ENCODE results near the gene RFX3.

RFX3 gene

DNA sequence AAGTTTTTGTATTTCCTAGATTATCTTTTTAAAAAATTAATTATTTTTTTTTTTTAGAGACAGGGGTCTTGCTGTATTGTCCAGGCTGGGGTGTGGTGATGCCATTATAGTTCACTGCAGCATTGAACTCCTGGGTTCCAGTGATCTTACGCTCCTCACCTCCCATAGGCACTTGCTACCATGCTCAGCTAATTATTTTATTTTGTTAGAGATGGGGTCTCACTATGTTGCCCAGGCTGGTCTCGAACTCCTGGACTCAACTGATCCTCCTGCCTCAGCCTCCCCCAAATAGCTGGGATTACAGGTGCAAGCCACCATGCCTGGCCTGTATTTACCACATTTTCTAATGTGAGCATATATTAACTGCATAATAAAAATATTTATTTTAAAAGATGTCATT, 274.5 kb downstream of the RFX3 start:
- Histone ChIP-seq H3K36me3 (ENCODE audit: control insufficient read depth in 2 of 2, insufficient read depth in 1 of 2, low read length in 2 of 2) (peaks cover 0 to 3% of the 10 kb centered on the region in 2 experiments; a peak in 1 of 3 replicates), H3K4me1 (ENCODE audit: control insufficient read depth, insufficient read depth, low read length) (no peaks in the 10 kb centered on the region), H3K4me3 (ENCODE audit: low read depth, low read length) (no peak overlapping the region), H3K27ac (ENCODE audit: extremely low read depth, low read depth, low read length) (no peak overlapping the region), H3K9me3 (ENCODE audit: control insufficient read depth, insufficient read depth, low read depth, low read length) (no peaks in the 10 kb centered on the region)
- no peak for TF ChIP-seq ZNF24 (tag by site-specific recombination; IDR thresholded peaks at IDR 0.05)
- peak; percentile 59; the same call in 1 of the 2 replicates for TF ChIP-seq ZNF121 (tag by site-specific recombination; IDR thresholded peaks at IDR 0.05)
- POLR2A ChIA-PET = no interaction called here
- CTCF ChIA-PET = interaction anchor here (0.7 to 2.1 kb wide), 2 partner anchors 10 kb away, joined by 3 to 8 read pairs; no protein-coding TSS in a partner anchor

DNA sequence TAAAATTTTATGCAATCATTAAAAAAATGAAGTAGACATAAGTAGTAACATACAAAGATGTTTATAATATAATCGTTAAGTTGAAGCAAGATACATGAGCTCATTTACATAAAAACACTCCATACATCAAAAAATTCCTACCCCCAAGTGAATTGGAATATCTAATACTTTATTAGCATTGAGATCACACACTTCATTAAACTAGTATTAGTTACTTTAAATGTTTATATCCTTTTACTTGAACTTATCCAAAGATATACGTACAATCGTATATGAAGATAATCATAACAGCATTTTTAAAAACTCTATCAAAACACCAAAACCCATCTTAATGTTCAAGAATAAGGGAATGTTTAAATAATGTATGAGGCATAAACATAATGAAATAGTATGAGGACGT, 275.1 kb downstream of the RFX3 start:
- TF ChIP-seq ZNF175 (tag by site-specific recombination; IDR thresholded peaks at IDR 0.05) (no peak), ZNF596 (tag by site-specific recombination; IDR thresholded peaks at IDR 0.05) (no peak), ZNF610 (tag by site-specific recombination; IDR thresholded peaks at IDR 0.05; ENCODE audit: borderline replicate concordance) (no peak), ZNF626 (tag by site-specific recombination; IDR thresholded peaks at IDR 0.05) (no peak), ZNF350 (tag by site-specific recombination; IDR thresholded peaks at IDR 0.05) (no peak), ZNF16 (tag by site-specific recombination; IDR thresholded peaks at IDR 0.05; ENCODE audit: low read depth) (no peak), ZSCAN30 (tag by site-specific recombination; IDR thresholded peaks at IDR 0.05) (no peak), ZFHX2 (tag by site-specific recombination; conservative IDR thresholded peaks at IDR 0.05) (no peak), GLI4 (tag by site-specific recombination; IDR thresholded peaks at IDR 0.05) (no peak), ZNF223 (tag by site-specific recombination; IDR thresholded peaks at IDR 0.05) (no peak), ZNF324 (tag by site-specific recombination; IDR thresholded peaks at IDR 0.05) (no peak), ZNF548 (tag by site-specific recombination; IDR thresholded peaks at IDR 0.05) (no peak), ZNF155 (tag by site-specific recombination; IDR thresholded peaks at IDR 0.05) (no peak), GLIS2 (tag by site-specific recombination; IDR thresholded peaks at IDR 0.05) (no peak), SCRT1 (tag by site-specific recombination; IDR thresholded peaks at IDR 0.05; ENCODE audit: borderline replicate concordance) (no peak), ZNF112 (tag by site-specific recombination; IDR thresholded peaks at IDR 0.05) (no peak), GLI2 (tag by site-specific recombination; IDR thresholded peaks at IDR 0.05; ENCODE audit: borderline replicate concordance, low read depth) (no peak)
- TF ChIP-seq, protein P1, sequence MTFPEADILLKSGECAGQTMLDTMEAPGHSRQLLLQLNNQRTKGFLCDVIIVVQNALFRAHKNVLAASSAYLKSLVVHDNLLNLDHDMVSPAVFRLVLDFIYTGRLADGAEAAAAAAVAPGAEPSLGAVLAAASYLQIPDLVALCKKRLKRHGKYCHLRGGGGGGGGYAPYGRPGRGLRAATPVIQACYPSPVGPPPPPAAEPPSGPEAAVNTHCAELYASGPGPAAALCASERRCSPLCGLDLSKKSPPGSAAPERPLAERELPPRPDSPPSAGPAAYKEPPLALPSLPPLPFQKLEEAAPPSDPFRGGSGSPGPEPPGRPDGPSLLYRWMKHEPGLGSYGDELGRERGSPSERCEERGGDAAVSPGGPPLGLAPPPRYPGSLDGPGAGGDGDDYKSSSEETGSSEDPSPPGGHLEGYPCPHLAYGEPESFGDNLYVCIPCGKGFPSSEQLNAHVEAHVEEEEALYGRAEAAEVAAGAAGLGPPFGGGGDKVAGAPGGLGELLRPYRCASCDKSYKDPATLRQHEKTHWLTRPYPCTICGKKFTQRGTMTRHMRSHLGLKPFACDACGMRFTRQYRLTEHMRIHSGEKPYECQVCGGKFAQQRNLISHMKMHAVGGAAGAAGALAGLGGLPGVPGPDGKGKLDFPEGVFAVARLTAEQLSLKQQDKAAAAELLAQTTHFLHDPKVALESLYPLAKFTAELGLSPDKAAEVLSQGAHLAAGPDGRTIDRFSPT (tag by site-specific recombination; IDR thresholded peaks at IDR 0.05) = no peak
- TF ChIP-seq, protein P2, sequence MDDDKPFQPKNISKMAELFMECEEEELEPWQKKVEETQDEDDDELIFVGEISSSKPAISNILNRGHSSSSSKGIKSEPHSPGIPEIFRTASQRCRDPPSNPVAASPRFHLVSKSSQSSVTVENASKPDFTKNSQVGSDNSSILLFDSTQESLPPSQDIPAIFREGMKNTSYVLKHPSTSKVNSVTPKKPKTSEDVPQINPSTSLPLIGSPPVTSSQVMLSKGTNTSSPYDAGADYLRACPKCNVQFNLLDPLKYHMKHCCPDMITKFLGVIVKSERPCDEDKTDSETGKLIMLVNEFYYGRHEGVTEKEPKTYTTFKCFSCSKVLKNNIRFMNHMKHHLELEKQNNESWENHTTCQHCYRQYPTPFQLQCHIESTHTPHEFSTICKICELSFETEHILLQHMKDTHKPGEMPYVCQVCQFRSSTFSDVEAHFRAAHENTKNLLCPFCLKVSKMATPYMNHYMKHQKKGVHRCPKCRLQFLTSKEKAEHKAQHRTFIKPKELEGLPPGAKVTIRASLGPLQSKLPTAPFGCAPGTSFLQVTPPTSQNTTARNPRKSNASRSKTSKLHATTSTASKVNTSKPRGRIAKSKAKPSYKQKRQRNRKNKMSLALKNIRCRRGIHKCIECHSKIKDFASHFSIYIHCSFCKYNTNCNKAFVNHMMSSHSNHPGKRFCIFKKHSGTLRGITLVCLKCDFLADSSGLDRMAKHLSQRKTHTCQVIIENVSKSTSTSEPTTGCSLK (tag by site-specific recombination; IDR thresholded peaks at IDR 0.05) = no peak
- Histone ChIP-seq H3K4me3 (ENCODE audit: low read depth, low read length) (no peak overlapping the region), H3K9me3 (ENCODE audit: control insufficient read depth, insufficient read depth, low read depth, low read length) (no peaks in the 10 kb centered on the region), H3K4me1 (ENCODE audit: control insufficient read depth, insufficient read depth, low read length) (no peaks in the 10 kb centered on the region), H3K36me3 (ENCODE audit: control insufficient read depth in 2 of 2, insufficient read depth in 1 of 2, low read length in 2 of 2) (peaks cover 0 to 3% of the 10 kb centered on the region in 2 experiments; a peak in 1 of 3 replicates), H3K27ac (ENCODE audit: extremely low read depth, low read depth, low read length) (no peak overlapping the region)
- ChIA-PET CTCF (interaction anchor here (2.1 kb wide), 1 partner anchor 9 kb away, joined by 8 read pairs; no protein-coding TSS in a partner anchor), POLR2A (no interaction called here)
